HG03060 (cell line): ENCODE data around the gene ATRIP.

ENCODE experiments used
- ATAC-seq: cut with Tn5 transposase; IDR thresholded peaks from one replicate; pipeline ENCODE4 v1.9.1; 2021; ENCODE audit warnings: low read depth, moderate number of reproducible peaks; ENCODE audit not compliant: unreplicated experiment

Gene ATRIP

GRCh38 chr3:48422681-48423080 lies 23.9 kb upstream of the ATRIP start:
- no peak for ATAC-seq

- ATAC-seq: no peak
Observed at GRCh38 chr3:48423241-48423882, 23.2 kb upstream of the ATRIP start.

GRCh38 chr3:48423883-48424695 lies 22.4 kb upstream of the ATRIP start:
- no peak for ATAC-seq

DNA sequence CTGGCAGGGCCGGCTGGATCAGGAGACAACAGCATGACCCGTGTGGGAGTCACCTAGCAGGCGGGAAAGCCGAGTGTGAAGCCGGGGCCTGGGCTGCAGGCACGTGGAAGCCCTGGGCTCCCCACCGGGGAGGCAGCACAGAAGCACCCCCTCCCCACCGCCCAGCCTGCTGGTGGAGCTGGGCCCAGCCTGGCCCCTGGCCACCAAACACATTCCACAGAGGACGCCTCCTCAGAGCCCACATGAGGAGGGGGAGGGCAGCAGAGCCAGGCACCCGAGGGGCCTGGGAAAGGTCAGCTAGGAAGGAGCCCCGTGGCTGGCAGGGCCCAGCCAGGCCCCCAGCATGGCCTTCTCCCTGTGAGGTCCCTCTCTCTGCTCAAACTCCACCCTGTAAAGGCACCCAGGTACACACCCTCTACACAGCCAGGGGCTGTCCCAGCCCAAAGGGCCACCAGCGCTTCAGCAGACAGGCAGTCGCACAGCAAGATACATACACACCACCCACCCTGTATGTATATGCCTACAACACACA lies 21.2 kb upstream of the ATRIP start:
- ATAC-seq: no peak

DNA sequence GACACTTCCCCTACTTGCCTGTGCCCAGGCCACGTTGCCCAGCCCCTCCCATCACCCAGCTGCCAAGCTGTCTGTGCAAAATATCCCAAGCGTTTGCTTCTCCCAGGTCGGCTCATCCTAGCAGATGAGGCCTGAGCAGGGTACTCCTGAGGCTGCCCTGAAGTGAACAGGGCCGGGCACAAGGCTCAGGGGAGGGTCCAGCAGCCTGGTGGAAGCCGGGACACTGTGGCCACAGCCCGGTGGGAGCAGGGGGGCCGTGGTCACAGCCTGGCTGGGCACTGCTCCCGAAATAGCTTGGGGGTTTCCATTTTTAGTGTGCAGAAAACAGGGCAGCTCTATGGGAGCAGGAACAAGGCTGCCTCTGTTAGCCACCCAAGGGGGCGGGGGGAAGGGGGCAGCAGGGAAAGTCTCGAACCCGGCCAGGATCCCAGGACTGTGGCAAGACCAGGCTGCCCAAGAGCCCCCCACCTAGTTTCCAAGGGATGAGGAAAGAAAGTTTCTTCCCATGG lies 20.1 kb upstream of the ATRIP start:
- no peak for ATAC-seq

DNA sequence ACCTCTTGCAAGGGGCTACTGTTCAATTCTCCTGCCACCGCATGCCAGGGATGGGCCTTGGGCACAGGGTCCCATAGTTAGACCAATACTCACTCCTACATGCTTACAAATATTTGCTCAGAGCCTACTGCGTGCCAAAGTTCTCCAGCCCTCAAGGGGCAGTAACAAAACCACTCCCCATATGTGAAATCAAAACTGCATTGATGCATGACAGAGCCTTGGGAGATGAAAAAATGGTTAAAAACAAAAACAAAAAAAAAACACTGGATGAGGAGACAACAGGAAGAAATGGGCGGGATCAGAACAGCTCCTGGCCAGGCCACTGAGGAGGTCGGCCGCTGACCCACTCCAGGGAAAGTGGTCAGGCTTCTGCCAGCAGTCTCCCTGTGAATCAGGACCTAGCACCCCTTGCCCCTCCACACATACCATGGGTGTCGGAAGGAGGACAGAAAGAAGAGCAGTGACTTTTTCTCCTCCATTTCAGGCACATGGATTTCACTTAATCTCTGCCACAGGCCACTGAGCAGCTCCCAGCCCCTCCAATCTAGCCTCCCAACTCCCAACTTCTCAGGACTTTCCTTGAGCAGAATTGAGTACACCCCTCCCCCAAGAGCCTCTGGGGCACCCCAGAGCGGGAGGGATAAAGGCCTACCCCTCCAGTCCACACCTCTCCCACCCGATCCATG lies 19.4 kb upstream of the ATRIP start:
- no peak for ATAC-seq

- no peak for ATAC-seq
Observed at GRCh38 chr3:48427630-48427962, 18.9 kb upstream of the ATRIP start.

GRCh38 chr3:48428088-48428571 lies 18.4 kb upstream of the ATRIP start:
- ATAC-seq: no peak

GRCh38 chr3:48428572-48429316 lies 17.8 kb upstream of the ATRIP start:
- no peak for ATAC-seq

- no peak for ATAC-seq
Observed at GRCh38 chr3:48429317-48429959, 17.1 kb upstream of the ATRIP start.

DNA sequence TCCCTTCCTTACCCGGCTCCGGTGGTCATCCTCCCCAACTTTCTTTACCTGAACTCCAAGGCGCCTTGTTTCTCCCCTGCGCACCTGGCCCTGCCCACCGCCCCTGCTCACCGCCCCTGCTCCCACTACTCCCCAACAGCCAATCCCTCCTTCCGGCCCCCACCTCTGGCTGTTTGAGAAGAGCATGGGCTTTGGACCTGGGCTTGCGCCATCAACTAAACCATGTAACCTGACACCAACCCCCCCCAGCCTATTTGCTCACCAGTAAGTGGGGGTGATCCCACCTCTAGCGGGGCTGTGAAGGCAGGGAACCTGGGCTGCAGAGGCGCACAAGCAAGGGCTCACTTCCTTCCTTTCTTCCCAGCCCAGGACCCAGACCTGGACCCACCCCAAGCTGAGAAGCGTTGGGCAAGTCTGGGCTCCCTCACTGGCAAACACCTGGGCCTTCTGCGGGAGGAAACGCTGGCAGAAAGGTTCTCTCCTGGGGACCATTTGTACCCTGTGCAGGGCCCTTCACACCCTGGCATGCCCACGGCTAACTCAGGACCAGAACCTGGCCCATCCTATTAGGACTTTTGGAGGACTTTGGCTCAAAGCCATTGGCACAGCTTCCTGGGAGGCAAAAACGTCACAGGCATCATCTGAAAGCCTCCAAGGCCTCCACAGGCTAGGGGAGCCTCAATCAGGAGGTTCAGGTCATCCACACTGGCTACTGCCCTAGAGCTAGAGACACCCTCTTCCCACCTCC lies 16.4 kb upstream of the ATRIP start, which contains the start of gene PLXNB1:
Gene PLXNB1 (minus strand): TSS at position 127 of the 748 bp plus-strand sequence. CDS start 5,475 bp downstream, outside the sequence.
- ATAC-seq: no peak

- no peak for ATAC-seq
Observed at GRCh38 chr3:48430708-48431101, 15.8 kb upstream of the ATRIP start.

GRCh38 chr3:48431224-48432029 lies 15.1 kb upstream of the ATRIP start:
- ATAC-seq: no peak

DNA sequence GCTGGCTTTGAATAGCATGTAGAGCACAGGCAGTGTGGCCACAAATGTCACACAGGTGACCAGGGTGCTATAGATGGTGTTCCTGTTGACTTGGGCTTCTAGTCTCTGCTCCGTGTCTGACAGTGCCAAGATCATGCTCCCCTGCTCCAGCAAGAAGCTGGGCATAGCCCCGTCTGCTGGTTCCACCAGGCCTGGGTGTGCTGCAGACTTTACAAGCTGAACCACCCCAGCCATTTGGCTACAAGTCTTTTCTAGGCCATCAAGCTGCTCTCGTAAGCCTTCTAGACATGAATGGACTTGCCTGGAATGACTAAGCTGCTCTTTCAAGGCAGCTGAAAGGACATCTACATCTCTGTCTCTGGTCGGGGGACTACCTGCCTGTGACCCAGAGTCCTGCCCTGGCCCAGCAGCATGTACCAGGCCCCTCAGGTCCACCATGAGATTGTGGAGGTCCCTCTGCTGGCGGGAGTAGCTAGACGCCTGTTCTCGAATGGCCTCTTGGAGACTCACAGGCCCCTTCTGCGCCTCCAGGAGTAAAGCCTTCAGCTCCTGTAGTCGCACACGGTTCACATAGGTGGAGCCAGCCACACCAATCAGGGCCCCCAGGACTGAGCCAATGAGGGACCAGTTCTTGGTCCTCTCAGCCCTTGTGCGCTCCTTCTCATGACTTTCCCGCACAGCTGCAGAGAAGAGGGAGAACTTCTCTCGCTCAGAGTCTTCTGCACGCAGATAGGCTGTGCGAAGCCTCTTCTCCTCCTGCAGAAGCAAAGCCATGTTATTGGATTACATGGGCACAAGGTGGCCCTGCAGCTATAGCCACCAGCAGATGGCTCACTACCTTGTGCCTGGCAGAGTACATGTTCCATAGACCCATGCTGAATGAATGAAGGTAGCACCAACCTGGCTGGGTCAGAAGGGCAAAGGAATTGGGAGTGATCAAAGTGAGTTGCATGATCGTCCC lies 13.8 kb upstream of the ATRIP start:
- ATAC-seq: no peak

DNA sequence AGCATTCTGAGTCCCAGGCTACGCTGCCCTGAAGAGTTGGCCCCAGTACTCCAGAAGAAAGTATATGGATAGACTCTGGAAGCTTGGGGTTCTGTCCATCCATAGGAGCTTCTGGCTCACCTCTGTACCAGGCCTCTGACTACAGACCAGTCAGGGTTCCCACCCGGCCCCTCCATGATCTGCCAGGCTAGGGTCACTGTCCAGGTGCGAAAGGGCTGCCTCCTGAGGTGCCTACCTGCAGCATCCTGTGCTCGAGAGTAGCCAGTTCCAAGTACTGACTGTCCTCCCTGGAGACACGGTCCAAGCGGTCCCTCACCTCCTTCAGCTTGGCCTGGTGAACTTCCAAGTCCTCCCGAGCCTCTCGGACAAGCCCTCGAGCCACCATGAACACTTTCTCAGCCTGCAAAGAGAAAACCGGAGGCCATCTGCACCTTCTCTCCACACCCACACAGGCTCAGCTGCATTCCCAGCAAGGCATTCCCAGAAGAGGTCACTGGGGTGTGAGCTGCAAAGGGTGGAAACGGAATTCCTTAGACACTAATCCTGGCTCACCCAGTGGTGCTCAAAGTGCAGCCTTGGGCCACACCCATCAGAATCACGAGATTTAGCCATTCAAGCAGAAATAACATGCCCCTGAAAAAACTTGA lies 12.9 kb upstream of the ATRIP start:
- no peak for ATAC-seq

GRCh38 chr3:48434591-48435222 lies 11.8 kb upstream of the ATRIP start:
- no peak for ATAC-seq
